Body of pancreas (tissue), 4 donors: ENCODE data around the gene PTPRN2. TPM values are rescaled to one million over a fixed set of nuclear protein-coding genes. Genes with fewer than 3 reads are reported as not detected.

Experiments used
- ATAC-seq: fragments of 150-250 bp; one replicate; pipeline ENCODE4 v1.9.1; 2016
- DNase-seq, 4 donors: peaks; one replicate each; pipeline ENCODE4 v3.0.0-alpha.2; 2019
- H3K27ac ChIP-seq, 4 donors: fragments of 200-600 bp; sonication (generic); 1 replicate in 3 of 4; 2 replicates in 1 of 4; pipeline versions ENCODE4 v1.5.1 to v1.6.1; 2016 to 2019; ENCODE audit warnings: mild to moderate bottlenecking in 1 of 4, mixed read lengths in 1 of 4, moderate library complexity in 1 of 4
- H3K27me3 ChIP-seq, 2 donors: fragments of 200-600 bp; sonication (generic); one replicate each; pipeline ENCODE4 v1.6.0; 2016; ENCODE audit warnings: mild to moderate bottlenecking in 1 of 2
- H3K36me3 ChIP-seq, 2 donors: fragments of 200-600 bp; sonication (generic); replicated peaks in 1 of 2; 2 replicates each; pipeline ENCODE4 v1.5.1; 2016; ENCODE audit warnings: low read depth in 2 of 2; ENCODE audit not compliant: insufficient read depth in 1 of 2
- H3K4me1 ChIP-seq: fragments of 200-600 bp; sonication (generic); one replicate; pipeline ENCODE4 v1.6.0; 2016
- H3K4me3 ChIP-seq, 2 donors: fragments of 200-600 bp; sonication (generic); 1 replicate in 1 of 2; 2 replicates in 1 of 2; pipeline ENCODE4 v1.5.1; 2016 to 2019
- H3K9me3 ChIP-seq, 3 donors: fragments of 200-600 bp; sonication (generic); 1 replicate in 2 of 3; 2 replicates in 1 of 3; pipeline ENCODE4 v1.5.1; 2016
- POLR2A ChIP-seq, 3 donors: fragments of 450-650 bp; IDR thresholded peaks; one replicate each; pipeline ENCODE4 v1.6.1; 2016; ENCODE audit warnings: antibody characterized with exemption in 3 of 3, mild to moderate bottlenecking in 2 of 3
- WGBS, 2 donors: methylation state at CpG; one replicate each; pipeline ENCODE4 v1.1.5; 2017; 5-methylcytosine and 5-hydroxymethylcytosine counted together
- intact Hi-C: fragments of 100-400 bp; cut with DNase I; formaldehyde crosslinking; loops from one replicate; pipeline ENCODE4 v1.15.1; 2023
- total RNA-seq, 2 donors: library from RNA; depleted of rRNA; stranded (reverse); fragments of >200 nt; gene quantifications; one replicate each; pipeline ENCODE4 v1.1.0, GENCODE V29; 2016
- TF ChIP-seq, protein P1 (sequence below), 7 experiments: fragments of 450-650 bp in 4 of 7; fragments of 200-600 bp in 3 of 7; sonication (generic) in 3 of 7; IDR thresholded peaks; one replicate each; pipeline ENCODE4 v1.5.1; 2016 to 2019; ENCODE audit warnings: antibody characterized with exemption in 7 of 7

The PTPRN2 gene
- total RNA-seq, 2 donors from 2014 or later, result 31.6 to 76.1 TPM

DNA sequence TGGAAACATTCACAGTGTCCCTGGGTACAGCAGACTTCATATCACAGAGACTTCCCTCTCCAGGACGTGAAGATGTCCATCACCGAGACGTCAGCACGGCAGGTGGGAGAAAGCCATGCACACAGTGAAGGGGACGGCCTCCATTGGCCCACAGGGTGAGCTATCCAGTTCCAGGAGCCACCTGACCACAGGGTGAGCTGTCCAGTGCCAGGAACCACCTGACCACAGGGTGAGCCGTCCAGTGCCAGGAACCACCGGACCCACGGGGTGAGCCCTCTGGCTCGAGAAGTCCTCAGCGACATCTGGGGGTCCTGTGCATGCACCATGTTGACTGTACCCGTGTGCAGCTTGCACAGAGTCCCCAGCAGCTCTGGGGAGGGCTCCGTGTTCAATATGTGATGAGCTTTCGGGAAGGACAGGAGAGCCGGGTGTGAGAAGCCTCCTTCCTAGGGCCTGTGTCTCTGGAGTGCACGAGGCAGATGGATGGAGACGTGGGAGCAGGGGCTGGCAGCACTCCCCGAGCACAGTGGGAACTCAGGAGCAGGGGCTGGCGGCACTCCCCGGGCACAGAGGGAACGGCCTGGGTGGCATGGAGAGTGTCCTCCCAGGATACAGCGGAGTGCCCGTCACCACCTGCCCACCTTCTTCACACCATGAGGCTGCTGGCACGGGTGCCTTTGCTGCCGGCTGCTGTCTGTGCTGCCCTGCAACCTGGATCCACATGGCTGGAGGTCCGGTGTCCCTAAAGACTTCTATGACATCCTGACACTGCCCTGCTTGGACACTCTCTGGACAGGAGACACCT, 634.6 kb downstream of the PTPRN2 start:
- ATAC-seq (no peak), DNase-seq (no peak)
- no peak overlapping the region for H3K4me3 ChIP-seq
- no peak for TF ChIP-seq POLR2A (IDR thresholded peaks at IDR 0.05)
- TF ChIP-seq, protein P1, sequence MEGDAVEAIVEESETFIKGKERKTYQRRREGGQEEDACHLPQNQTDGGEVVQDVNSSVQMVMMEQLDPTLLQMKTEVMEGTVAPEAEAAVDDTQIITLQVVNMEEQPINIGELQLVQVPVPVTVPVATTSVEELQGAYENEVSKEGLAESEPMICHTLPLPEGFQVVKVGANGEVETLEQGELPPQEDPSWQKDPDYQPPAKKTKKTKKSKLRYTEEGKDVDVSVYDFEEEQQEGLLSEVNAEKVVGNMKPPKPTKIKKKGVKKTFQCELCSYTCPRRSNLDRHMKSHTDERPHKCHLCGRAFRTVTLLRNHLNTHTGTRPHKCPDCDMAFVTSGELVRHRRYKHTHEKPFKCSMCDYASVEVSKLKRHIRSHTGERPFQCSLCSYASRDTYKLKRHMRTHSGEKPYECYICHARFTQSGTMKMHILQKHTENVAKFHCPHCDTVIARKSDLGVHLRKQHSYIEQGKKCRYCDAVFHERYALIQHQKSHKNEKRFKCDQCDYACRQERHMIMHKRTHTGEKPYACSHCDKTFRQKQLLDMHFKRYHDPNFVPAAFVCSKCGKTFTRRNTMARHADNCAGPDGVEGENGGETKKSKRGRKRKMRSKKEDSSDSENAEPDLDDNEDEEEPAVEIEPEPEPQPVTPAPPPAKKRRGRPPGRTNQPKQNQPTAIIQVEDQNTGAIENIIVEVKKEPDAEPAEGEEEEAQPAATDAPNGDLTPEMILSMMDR (IDR thresholded peaks at IDR 0.05), result no peak
- no peaks in the 10 kb centered on the region for H3K36me3 ChIP-seq
- H3K4me1 ChIP-seq, result no peaks in the 10 kb centered on the region
- H3K27me3 ChIP-seq, result no peaks in the 10 kb centered on the region
- H3K9me3 ChIP-seq, result no peaks in the 10 kb centered on the region
- 88 to 90% methylated on average over 22 to 25 of the region's 25 CpGs for WGBS, 2 donors
- intact Hi-C loops, result no loop called here
- H3K27ac ChIP-seq, result no peak overlapping the region

DNA sequence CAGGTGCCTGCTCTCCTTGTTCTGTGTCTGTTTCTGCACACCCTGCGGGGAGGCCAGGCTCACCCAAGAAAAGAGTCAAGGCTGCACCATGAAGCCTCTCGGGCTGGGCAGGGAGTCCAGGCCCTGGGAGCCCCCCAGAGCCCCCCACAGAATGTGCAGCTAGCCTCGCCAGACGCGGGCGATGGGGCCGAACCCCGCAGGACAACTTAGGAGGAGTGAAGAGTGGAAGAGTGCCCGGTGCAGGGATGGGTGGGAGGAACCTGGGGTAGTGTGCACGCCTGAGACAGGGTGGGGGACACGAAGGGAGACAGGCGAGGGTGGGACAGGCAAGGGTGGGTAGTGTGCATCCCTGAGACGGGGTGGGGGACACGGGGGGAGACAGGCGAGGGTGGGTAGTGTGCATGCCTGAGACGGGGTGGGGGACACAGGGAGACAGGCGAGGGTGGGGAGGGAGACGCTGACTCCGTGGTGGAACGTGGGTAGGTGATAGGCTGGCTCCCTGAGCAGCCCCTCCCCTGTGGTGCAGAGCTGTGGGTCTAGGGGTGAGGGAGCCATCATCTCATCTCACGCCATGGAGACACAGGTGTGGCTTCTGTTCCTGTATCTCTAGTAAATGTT, 635.5 kb downstream of the PTPRN2 start:
- peaks cover 0 to 7% (median 0%) of the 10 kb centered on the region in 3 donors for H3K9me3 ChIP-seq
- TF ChIP-seq, protein P1 (IDR thresholded peaks at IDR 0.05), result no peak
- TF ChIP-seq POLR2A (IDR thresholded peaks at IDR 0.05), result no peak
- H3K4me1 ChIP-seq, result no peaks in the 10 kb centered on the region
- no peak for DNase-seq
- H3K36me3 ChIP-seq, result no peaks in the 10 kb centered on the region
- no peak for ATAC-seq
- H3K4me3 ChIP-seq, result no peak overlapping the region
- WGBS, 2 donors, result 87 to 88% methylated on average over 20 of the region's 21 CpGs
- no peaks in the 10 kb centered on the region for H3K27me3 ChIP-seq
- intact Hi-C loops, result no loop called here
- H3K27ac ChIP-seq, result no peak overlapping the region

DNA sequence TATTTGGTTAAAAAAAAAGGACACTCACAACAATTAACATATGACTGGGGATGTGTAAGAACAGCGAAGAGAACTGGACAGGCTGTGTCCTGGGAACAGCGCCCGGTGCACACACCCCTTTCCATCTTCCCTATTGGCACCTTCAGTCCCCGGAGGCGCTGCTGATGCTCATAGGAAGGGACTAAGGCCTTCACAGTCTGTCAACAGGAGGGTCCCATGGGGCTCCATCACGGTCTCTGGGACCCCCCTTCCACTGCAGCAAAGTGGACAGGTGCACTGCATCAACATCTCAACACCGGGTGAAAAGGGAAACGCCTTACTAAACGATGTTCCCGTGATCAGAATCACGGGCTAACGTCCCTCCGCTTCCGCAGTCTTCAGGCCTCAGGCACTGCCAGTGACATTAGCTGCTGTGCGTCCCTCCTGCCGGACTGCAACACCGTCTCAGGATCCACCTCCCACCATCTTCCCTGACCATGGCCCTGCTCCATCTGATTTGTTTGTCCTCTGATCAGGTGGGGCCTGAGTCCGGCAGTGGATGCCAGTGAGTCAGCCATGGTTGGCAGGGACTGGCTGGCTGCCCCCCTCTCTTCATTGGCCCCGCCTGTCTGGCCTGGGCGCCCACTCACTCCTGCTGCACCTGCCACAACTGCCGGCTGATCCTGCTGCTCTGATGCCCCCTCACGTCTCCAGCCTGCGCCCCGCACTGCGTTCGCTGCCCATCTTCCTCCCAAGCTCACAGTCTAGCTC, 636.1 kb downstream of the PTPRN2 start:
- WGBS, 2 donors, result 89 to 91% methylated on average over 21 to 26 of the region's 26 CpGs

DNA sequence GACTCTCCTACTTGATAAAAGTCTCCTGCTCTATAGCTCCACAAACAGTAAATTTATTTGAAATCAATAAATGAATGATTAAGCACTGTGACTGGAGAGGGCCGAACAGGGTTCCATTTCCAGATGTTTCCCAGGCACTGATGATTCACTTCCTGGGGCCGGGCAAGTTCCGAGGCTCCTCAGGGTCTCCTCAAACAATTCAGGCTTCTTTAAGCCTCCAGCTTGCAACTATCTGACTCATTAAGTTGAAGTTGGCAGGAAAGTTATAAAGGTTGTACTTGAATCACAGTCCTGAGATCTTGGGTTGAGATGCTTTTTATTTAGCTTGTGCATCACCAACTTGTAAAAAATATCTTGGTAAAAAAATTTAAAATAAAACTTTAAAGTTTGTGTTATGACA, 637.9 kb downstream of the PTPRN2 start:
- ATAC-seq (no peak), DNase-seq (no peak)
- Histone ChIP-seq H3K27ac (no peak overlapping the region), H3K36me3 (no peaks in the 10 kb centered on the region), H3K4me1 (no peaks in the 10 kb centered on the region), H3K27me3 (no peaks in the 10 kb centered on the region), H3K4me3 (no peak overlapping the region), H3K9me3 (peaks cover 0 to 12% (median 0%) of the 10 kb centered on the region in 3 donors)
- 39 to 55% methylated on average over 3 of the region's 3 CpGs for WGBS, 2 donors
- intact Hi-C loops, result no loop called here
- TF ChIP-seq, protein P1 (IDR thresholded peaks at IDR 0.05), result no peak
- TF ChIP-seq POLR2A (IDR thresholded peaks at IDR 0.05), result no peak

More for the DNA sequence above, 636.1 kb downstream of the PTPRN2 start:
- TF ChIP-seq, protein P1 (IDR thresholded peaks at IDR 0.05), result no peak
- TF ChIP-seq POLR2A (IDR thresholded peaks at IDR 0.05), result no peak
- Histone ChIP-seq H3K36me3 (no peaks in the 10 kb centered on the region), H3K4me1 (no peaks in the 10 kb centered on the region), H3K27ac (no peak overlapping the region), H3K27me3 (no peaks in the 10 kb centered on the region), H3K9me3 (peaks cover 0 to 12% (median 0%) of the 10 kb centered on the region in 3 donors), H3K4me3 (no peak overlapping the region)
- DNase-seq (no peak), ATAC-seq (no peak)
- intact Hi-C loops, result no loop called here
